ENCODE data around the gene TAF11L2. TPM values are rescaled to one million over a fixed set of nuclear protein-coding genes. Genes with fewer than 3 reads are reported as not detected.
"Not testable (repeated sequence)": the region's sequence is repeated elsewhere in the genome, so short reads cannot be mapped to it uniquely, and the experiment has no call there.

TAF11L2 gene
- not detected in 2 replicates for polyA plus RNA-seq (2011; rRNA removed)
- not detected in 2 replicates for polyA plus RNA-seq (2012; cell fraction: cytosol; rRNA removed)
- polyA plus RNA-seq (2012; cell fraction: nucleus; rRNA removed): not detected in 2 replicates
- polyA plus RNA-seq (2017; fragmentation: RNase III; extraction: RNeasy Plus Mini Kit Qiagen cat#74134 plus additional on column Dnase treatment): not detected in 3 replicates
- polyA minus RNA-seq (2011; rRNA and poly(A)+ RNA removed): not detected in 2 replicates

- H3K4me1 ChIP-seq; ATAC-seq; H3K4me3 ChIP-seq; H3K4me2 ChIP-seq; FAIRE-seq; POLR2A ChIA-PET; DNase-seq (ENCODE audit: low read depth in 1 of 2, low spot score in 1 of 2); CTCF ChIA-PET; H3K9me3 ChIP-seq: not testable (repeated sequence)
- peak within 1 kb of the TSS in 1 of 2 experiments; percentile 20; a peak in 1 of 6 replicates for H3K27ac ChIP-seq
- WGBS (ENCODE audit: missing lambda C conversion rate): 77% methylated on average over 8 of the region's 8 CpGs
Observed at GRCh38 chr5:17497931-17498330, at the start of gene TAF11L2. Gene TAF11L2, plus strand, starts transcription at chr5:17498231.

DNA sequence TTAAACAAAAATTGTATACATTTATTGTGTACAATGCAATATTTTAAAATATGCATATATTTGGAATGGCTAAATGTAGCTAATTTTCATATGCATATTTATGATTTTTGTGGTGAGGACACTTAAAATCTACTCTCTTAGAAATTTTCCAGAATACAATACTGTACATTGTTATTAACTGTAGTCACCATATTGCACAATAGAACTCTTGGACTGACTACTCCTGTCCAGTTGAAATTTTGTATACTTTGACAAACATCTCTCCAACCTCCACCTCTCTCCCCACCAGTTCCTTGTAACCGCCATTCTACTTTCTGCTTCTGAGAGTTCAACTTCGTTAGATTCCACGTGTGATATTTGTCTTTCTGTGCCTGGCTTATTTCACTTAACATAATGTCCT is 49.2 kb upstream of the TAF11L2 start:
- no peaks in the 10 kb centered on the region for H3K9me3 ChIP-seq
- FAIRE-seq (no peak), ATAC-seq (no peak), DNase-seq (ENCODE audit: low read depth in 1 of 2, low spot score in 1 of 2) (no peak)
- POLR2A ChIA-PET: no interaction called here
- 91% methylated on average over 3 of the region's 3 CpGs for whole genome bisulfite sequencing (ENCODE audit: missing lambda C conversion rate)
- peaks cover 18% of the 10 kb centered on the region for H3K4me1 ChIP-seq
- CTCF ChIA-PET: interaction anchor here (1.3 kb wide), 1 partner anchor 233 kb away, joined by 4 read pairs; no protein-coding TSS in a partner anchor
- no peak overlapping the region for H3K27ac ChIP-seq
- no peak overlapping the region for H3K4me2 ChIP-seq
- TF ChIP-seq, protein P1, sequence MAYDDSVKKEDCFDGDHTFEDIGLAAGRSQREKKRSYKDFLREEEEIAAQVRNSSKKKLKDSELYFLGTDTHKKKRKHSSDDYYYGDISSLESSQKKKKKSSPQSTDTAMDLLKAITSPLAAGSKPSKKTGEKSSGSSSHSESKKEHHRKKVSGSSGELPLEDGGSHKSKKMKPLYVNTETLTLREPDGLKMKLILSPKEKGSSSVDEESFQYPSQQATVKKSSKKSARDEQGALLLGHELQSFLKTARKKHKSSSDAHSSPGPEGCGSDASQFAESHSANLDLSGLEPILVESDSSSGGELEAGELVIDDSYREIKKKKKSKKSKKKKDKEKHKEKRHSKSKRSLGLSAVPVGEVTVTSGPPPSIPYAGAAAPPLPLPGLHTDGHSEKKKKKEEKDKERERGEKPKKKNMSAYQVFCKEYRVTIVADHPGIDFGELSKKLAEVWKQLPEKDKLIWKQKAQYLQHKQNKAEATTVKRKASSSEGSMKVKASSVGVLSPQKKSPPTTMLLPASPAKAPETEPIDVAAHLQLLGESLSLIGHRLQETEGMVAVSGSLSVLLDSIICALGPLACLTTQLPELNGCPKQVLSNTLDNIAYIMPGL (CRISPR knock-in tag; IDR thresholded peaks at IDR 0.05; ENCODE audit: borderline replicate concordance): no peak
- TF ChIP-seq CEBPB (IDR thresholded peaks at IDR 0.05): peak in 1 of 2 experiments; percentile 26; a peak in 1 of 4 replicates
- no peak overlapping the region for H3K4me3 ChIP-seq

DNA sequence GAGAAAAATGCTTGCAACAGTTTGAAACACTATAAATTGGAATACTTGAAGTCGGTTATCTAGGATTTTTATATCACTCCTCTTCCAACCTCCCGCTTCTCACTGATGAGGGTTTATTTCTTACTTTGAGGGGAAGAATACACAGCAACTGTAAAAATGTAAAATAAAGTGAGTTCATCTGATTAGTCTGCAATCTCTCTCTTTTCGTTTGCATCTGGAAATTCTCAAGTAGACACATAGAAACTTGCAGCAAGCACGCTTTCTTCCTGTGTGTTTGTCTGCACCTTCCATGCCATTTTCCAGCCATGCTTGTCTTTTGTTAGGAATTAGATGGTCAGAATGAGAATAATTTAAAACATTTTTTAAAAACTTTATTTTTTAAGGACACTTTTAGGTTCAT is 45.1 kb upstream of the TAF11L2 start:
- ATAC-seq (no peak), DNase-seq (ENCODE audit: low read depth in 1 of 2, low spot score in 1 of 2) (no peak), FAIRE-seq (no peak)
- H3K4me2 ChIP-seq: no peak overlapping the region
- no peak overlapping the region for H3K4me3 ChIP-seq
- 90% methylated on average over 4 of the region's 4 CpGs for WGBS (ENCODE audit: missing lambda C conversion rate)
- H3K4me1 ChIP-seq: no peaks in the 10 kb centered on the region
- no peak for TF ChIP-seq HOXB13 (CRISPR knock-in tag; IDR thresholded peaks at IDR 0.05; ENCODE audit: low read depth)
- no peak for TF ChIP-seq HOXB5 (CRISPR knock-in tag; IDR thresholded peaks at IDR 0.05)
- TF ChIP-seq RNF2 (IDR thresholded peaks at IDR 0.05; ENCODE audit: borderline replicate concordance, low read depth): no peak
- TF ChIP-seq, protein P2, sequence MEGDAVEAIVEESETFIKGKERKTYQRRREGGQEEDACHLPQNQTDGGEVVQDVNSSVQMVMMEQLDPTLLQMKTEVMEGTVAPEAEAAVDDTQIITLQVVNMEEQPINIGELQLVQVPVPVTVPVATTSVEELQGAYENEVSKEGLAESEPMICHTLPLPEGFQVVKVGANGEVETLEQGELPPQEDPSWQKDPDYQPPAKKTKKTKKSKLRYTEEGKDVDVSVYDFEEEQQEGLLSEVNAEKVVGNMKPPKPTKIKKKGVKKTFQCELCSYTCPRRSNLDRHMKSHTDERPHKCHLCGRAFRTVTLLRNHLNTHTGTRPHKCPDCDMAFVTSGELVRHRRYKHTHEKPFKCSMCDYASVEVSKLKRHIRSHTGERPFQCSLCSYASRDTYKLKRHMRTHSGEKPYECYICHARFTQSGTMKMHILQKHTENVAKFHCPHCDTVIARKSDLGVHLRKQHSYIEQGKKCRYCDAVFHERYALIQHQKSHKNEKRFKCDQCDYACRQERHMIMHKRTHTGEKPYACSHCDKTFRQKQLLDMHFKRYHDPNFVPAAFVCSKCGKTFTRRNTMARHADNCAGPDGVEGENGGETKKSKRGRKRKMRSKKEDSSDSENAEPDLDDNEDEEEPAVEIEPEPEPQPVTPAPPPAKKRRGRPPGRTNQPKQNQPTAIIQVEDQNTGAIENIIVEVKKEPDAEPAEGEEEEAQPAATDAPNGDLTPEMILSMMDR (IDR thresholded peaks at IDR 0.05): no peak
- TF ChIP-seq FOXS1 (CRISPR knock-in tag; IDR thresholded peaks at IDR 0.05): no peak
- TF ChIP-seq FOSB (CRISPR knock-in tag; IDR thresholded peaks at IDR 0.05): no peak
- TF ChIP-seq HEYL (CRISPR knock-in tag; IDR thresholded peaks at IDR 0.05): no peak
- no peak for TF ChIP-seq EHMT2 (IDR thresholded peaks at IDR 0.05; ENCODE audit: low read depth)
- TF ChIP-seq, protein P3, sequence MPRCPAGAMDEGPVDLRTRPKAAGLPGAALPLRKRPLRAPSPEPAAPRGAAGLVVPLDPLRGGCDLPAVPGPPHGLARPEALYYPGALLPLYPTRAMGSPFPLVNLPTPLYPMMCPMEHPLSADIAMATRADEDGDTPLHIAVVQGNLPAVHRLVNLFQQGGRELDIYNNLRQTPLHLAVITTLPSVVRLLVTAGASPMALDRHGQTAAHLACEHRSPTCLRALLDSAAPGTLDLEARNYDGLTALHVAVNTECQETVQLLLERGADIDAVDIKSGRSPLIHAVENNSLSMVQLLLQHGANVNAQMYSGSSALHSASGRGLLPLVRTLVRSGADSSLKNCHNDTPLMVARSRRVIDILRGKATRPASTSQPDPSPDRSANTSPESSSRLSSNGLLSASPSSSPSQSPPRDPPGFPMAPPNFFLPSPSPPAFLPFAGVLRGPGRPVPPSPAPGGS (IDR thresholded peaks at IDR 0.05): no peak
- TF ChIP-seq MYC (IDR thresholded peaks at IDR 0.05; ENCODE audit: borderline replicate concordance, low read length): no peak
- no peak for TF ChIP-seq NFE2L2 (conservative IDR thresholded peaks at IDR 0.05; ENCODE audit: low read length)
- no peak for TF ChIP-seq CBX2 (IDR thresholded peaks at IDR 0.05; ENCODE audit: borderline replicate concordance, low read depth)
- no peak for TF ChIP-seq RFX5 (IDR thresholded peaks at IDR 0.05)
- no peak for TF ChIP-seq CHD4 (IDR thresholded peaks at IDR 0.05; ENCODE audit: borderline replicate concordance)
- TF ChIP-seq POLR2A (IDR thresholded peaks at IDR 0.05; ENCODE audit: low read length): no peak
- no peak for TF ChIP-seq POLR2AphosphoS2 (conservative IDR thresholded peaks at IDR 0.05; ENCODE audit: low read length)
- no peak for TF ChIP-seq RCOR1 (IDR thresholded peaks at IDR 0.05; ENCODE audit: low read depth, low read length)
- no peaks in the 10 kb centered on the region for H3K9me3 ChIP-seq
- CTCF ChIA-PET: no interaction called here
- no peak overlapping the region for H3K27ac ChIP-seq
- POLR2A ChIA-PET: no interaction called here
